Suprapubic skin (tissue), 4 donors: Measurements from ENCODE around the gene MMP13. TPM values are rescaled to one million over a fixed set of nuclear protein-coding genes. Genes with fewer than 3 reads are reported as not detected.

Experiments
- DNase-seq, 2 donors: peaks; one replicate each; pipeline ENCODE4 v3.0.0-alpha.2; 2019; ENCODE audit warnings: low spot score in 2 of 2
- H3K27ac ChIP-seq: fragments of 200-600 bp; sonication (generic); one replicate; pipeline ENCODE4 v1.5.1; 2019
- H3K27me3 ChIP-seq: fragments of 200-600 bp; sonication (generic); one replicate; pipeline ENCODE4 v1.5.1; 2019
- H3K36me3 ChIP-seq: fragments of 200-600 bp; sonication (generic); one replicate; pipeline ENCODE4 v1.5.1; 2019
- H3K4me1 ChIP-seq: fragments of 200-600 bp; sonication (generic); one replicate; pipeline ENCODE4 v1.5.1; 2019
- H3K4me3 ChIP-seq: fragments of 200-600 bp; sonication (generic); one replicate; pipeline ENCODE4 v1.5.1; 2019; ENCODE audit warnings: mild to moderate bottlenecking
- H3K9me3 ChIP-seq: fragments of 200-600 bp; sonication (generic); one replicate; pipeline ENCODE4 v1.5.1; 2019
- CTCF ChIP-seq, 2 donors: fragments of 200-600 bp in 1 of 2; fragments of 450-650 bp in 1 of 2; sonication (generic) in 1 of 2; IDR thresholded peaks; one replicate each; pipeline ENCODE4 v1.5.1; 2016 to 2019; ENCODE audit warnings: antibody characterized with exemption in 2 of 2, mild to moderate bottlenecking in 1 of 2, moderate library complexity in 1 of 2
- EP300 ChIP-seq: sonication (generic); formaldehyde crosslinking; IDR thresholded peaks from one replicate; pipeline ENCODE4 v1.6.1; 2017; ENCODE audit warnings: antibody characterized with exemption
- POLR2A ChIP-seq, 2 donors: fragments of 450-650 bp; IDR thresholded peaks; one replicate each; pipeline ENCODE4 v1.6.1; 2017; ENCODE audit warnings: antibody characterized with exemption in 2 of 2, mild to moderate bottlenecking in 2 of 2, moderate library complexity in 2 of 2
- POLR2AphosphoS5 ChIP-seq, 3 donors: sonication (generic); formaldehyde crosslinking; IDR thresholded peaks; one replicate each; pipeline ENCODE4 v1.6.1; 2017; ENCODE audit warnings: antibody characterized with exemption in 3 of 3
- WGBS: methylation state at CpG from one replicate; pipeline ENCODE4 v1.1.5; 2018; 5-methylcytosine and 5-hydroxymethylcytosine counted together
- total RNA-seq, 4 donors: library from RNA; depleted of rRNA; stranded (reverse); fragments of >200 nt; gene quantifications; one replicate each; pipeline ENCODE4 v1.1.0, GENCODE V29; 2016

Gene MMP13
- total RNA-seq, 4 donors from 2014 or later: 0.72 to 3.3 TPM; not detected in 2

DNA sequence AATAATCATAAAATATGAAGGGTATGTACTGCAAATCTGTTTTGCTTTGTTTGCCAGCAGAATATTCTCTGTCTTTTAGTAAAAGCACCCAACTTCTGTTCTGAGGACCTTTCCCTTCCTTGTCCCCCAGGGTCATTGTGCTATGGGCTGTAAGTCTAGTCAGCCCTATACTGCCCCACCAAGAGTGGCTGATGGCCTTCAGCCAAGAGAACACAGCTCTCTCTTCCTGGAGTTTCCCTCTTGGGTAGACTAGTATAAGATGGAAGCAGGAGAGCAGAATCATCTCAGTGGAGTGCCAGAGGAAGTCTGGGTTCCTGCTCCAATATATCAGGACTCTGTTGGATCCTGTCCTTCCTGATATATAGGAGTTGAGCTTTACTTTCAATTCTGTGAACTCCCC lies 29.0 kb downstream of the MMP13 start:
- no peak for TF ChIP-seq EP300
- no peak for TF ChIP-seq POLR2A (IDR thresholded peaks at IDR 0.05)
- no peak for TF ChIP-seq POLR2AphosphoS5 (IDR thresholded peaks at IDR 0.05)
- no peak for TF ChIP-seq CTCF (IDR thresholded peaks at IDR 0.05)
- Histone ChIP-seq H3K9me3 (no peaks in the 10 kb centered on the region), H3K4me3 (no peak overlapping the region), H3K4me1 (peaks cover 3% of the 10 kb centered on the region), H3K27ac (no peak overlapping the region), H3K36me3 (no peaks in the 10 kb centered on the region), H3K27me3 (peaks cover 3% of the 10 kb centered on the region)
- no peak for DNase-seq

GRCh38 chr11:102925988-102926387 lies 29.5 kb downstream of the MMP13 start:
- no peak for DNase-seq
- H3K4me3 ChIP-seq: no peak overlapping the region
- no peaks in the 10 kb centered on the region for H3K27me3 ChIP-seq
- no peak overlapping the region for H3K27ac ChIP-seq
- peaks cover 3% of the 10 kb centered on the region for H3K4me1 ChIP-seq
- H3K9me3 ChIP-seq: no peaks in the 10 kb centered on the region
- WGBS: 93% methylated on average over 3 of the region's 3 CpGs
- TF ChIP-seq CTCF (IDR thresholded peaks at IDR 0.05): no peak
- TF ChIP-seq POLR2AphosphoS5 (IDR thresholded peaks at IDR 0.05): no peak
- TF ChIP-seq EP300: no peak
- TF ChIP-seq POLR2A (IDR thresholded peaks at IDR 0.05): no peak
- no peaks in the 10 kb centered on the region for H3K36me3 ChIP-seq

DNA sequence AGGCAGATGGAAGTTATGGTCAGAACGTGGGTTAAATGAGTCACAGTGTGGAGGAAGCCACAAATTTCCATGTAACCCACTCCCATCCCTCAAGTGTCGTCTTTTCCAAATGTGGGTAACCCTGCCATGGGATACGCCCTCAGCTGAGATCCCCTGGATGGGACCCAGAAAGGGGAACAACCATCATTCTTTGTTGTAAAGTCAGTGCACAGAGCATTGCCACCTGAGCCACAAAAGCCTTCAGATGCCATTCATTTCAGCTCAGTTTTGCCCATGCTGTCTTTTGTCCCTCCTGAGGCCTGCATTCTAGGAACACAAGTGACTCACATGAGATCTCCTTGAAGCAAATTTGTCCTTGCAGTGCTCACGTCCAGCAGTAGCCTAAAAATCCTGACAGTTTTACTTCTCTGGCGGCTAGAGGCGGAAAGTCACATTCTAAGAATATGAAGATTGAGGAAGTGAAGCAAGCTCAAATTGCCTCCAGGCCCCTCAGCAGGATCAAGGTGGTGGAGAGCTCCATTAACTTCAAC lies 30.6 kb downstream of the MMP13 start:
- no peak for DNase-seq
- H3K9me3 ChIP-seq: no peaks in the 10 kb centered on the region
- TF ChIP-seq POLR2A (IDR thresholded peaks at IDR 0.05): no peak
- no peak for TF ChIP-seq CTCF (IDR thresholded peaks at IDR 0.05)
- no peak for TF ChIP-seq POLR2AphosphoS5 (IDR thresholded peaks at IDR 0.05)
- TF ChIP-seq EP300: no peak
- H3K4me3 ChIP-seq: no peak overlapping the region
- no peaks in the 10 kb centered on the region for H3K36me3 ChIP-seq
- no peaks in the 10 kb centered on the region for H3K27me3 ChIP-seq
- peaks cover 3% of the 10 kb centered on the region for H3K4me1 ChIP-seq
- H3K27ac ChIP-seq: no peak overlapping the region
- 39% methylated on average over 6 of the region's 6 CpGs for WGBS

DNA sequence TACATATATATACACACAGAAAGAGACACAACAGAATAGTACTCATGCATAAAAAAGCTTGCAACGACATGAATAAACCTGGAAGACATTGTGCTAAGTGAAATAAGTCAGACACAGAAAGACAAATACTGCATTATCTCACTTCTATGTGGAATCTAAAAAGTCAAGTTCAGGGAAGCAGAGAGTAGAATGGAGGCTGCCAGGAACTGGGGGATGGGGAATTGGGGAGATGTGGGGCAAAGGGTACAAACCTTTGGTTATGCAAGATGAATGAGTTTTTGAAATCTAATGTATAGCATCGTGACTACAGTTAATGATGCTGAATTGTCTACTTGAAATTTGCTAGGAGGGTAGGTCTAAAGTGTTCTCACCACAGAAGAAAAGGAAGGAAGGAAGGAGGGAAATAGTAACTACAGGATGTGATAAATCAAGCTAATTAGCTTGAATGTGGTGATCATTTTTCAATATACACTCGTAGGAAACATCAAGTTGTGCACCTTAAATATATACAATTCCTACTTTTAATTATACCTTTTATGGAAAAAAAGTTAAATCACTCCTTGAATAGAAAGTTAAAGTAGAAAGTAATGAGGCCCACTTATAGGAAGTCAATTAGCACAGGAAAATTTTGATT lies 33.8 kb downstream of the MMP13 start:
- Histone ChIP-seq H3K9me3 (no peaks in the 10 kb centered on the region), H3K4me3 (no peak overlapping the region), H3K36me3 (no peaks in the 10 kb centered on the region), H3K27me3 (no peaks in the 10 kb centered on the region), H3K4me1 (peaks cover 3% of the 10 kb centered on the region), H3K27ac (no peak overlapping the region)
- TF ChIP-seq CTCF (IDR thresholded peaks at IDR 0.05): no peak
- no peak for TF ChIP-seq EP300
- TF ChIP-seq POLR2AphosphoS5 (IDR thresholded peaks at IDR 0.05): no peak
- no peak for TF ChIP-seq POLR2A (IDR thresholded peaks at IDR 0.05)
- 73% methylated on average over 3 of the region's 3 CpGs for WGBS
- no peak for DNase-seq

- WGBS: 60% methylated on average over 13 of the region's 13 CpGs
- Histone ChIP-seq H3K4me1 (peaks cover 3% of the 10 kb centered on the region), H3K27me3 (no peaks in the 10 kb centered on the region), H3K27ac (no peak overlapping the region), H3K36me3 (no peaks in the 10 kb centered on the region), H3K4me3 (no peak overlapping the region), H3K9me3 (no peaks in the 10 kb centered on the region)
- no peak for DNase-seq
- TF ChIP-seq POLR2AphosphoS5 (IDR thresholded peaks at IDR 0.05): no peak
- no peak for TF ChIP-seq POLR2A (IDR thresholded peaks at IDR 0.05)
- no peak for TF ChIP-seq CTCF (IDR thresholded peaks at IDR 0.05)
- no peak for TF ChIP-seq EP300
These were observed 35.3 kb downstream of the MMP13 start for GRCh38 chr11:102920118-102920684.
